Hippocampal formation (tissue), 2 donors: ENCODE measurements around the gene EPS8.
"Not testable (repeated sequence)": the region's sequence is repeated elsewhere in the genome, so short reads cannot be mapped to it uniquely, and the experiment has no call there.

Experiments
- DNase-seq, 2 donors: peaks; one replicate each; lab custom pipeline; 2025; lab: John Stamatoyannopoulos, UW

Gene EPS8

DNA sequence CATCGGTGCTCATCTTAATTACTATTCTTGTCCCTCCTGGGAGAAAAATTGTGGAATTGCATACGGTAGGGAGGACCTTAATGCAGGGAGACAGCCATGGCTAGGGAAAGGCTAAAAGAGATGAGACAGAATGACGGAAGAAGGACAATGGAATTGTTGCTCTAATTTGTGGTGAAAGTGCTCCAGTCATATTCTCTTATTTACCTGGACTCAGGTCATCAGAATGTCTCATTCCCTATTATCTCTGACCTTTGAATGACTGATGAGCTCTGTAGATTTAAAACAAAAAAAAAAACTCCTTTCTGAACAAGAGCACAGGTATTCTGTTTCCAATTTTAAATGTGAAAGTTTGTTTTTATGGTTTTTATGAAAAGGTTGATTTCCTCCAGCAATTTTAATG is 8.6 kb upstream of the EPS8 start:
- no peak for DNase-seq

- DNase-seq: no peak
Measured at GRCh38 chr12:15796493-15797141, 7.4 kb upstream of the EPS8 start.

- DNase-seq: no peak
Measured at GRCh38 chr12:15794836-15795235, 5.6 kb upstream of the EPS8 start.

DNA sequence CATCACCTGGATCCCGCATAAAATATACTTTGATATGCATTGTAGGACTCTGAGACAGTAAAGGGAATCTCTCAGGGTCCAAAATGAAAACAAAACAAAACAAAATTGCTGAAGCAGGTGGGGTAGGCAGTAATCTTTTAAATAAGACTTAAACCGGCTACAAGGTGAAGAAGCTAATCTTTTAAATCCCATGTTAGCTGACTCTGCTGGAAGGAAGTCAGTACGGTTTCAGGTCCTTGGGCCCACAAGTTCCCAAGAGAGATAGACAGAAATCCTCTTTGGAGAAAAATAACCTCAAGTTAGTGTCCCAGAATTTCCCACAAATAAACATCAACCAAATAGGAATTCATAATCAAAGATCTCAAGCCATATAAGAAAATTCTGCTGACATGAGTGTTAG is 5.0 kb upstream of the EPS8 start:
- DNase-seq: no peak

GRCh38 chr12:15788233-15789219 is 662 bp downstream of the EPS8 start:
- peak; percentile 39 to 69 for DNase-seq

DNA sequence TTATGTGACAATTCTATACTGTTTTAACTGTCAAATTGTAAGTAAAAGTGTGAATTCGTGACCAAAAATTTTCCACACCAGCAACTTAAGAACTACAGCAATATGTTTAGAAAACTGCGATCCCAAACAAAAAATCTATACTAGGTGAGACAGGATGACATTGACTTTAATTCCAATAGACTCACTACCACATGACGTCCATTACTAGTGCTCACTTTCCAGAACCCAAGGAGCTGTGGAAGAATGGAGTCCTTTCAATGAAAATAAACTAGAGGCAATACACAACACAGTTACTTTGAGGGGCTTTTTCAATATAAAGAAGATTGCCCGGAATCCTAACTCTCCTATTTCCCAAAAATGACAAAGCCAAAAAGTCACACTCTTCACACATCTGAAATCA is 1.4 kb downstream of the EPS8 start:
- DNase-seq: no peak

- no peak for DNase-seq
Measured at GRCh38 chr12:15786772-15787171, 2.4 kb downstream of the EPS8 start.

- DNase-seq: no peak
Measured at GRCh38 chr12:15783288-15783687, 5.9 kb downstream of the EPS8 start.

- DNase-seq: no peak
Measured at GRCh38 chr12:15782667-15783066, 6.5 kb downstream of the EPS8 start.

DNA sequence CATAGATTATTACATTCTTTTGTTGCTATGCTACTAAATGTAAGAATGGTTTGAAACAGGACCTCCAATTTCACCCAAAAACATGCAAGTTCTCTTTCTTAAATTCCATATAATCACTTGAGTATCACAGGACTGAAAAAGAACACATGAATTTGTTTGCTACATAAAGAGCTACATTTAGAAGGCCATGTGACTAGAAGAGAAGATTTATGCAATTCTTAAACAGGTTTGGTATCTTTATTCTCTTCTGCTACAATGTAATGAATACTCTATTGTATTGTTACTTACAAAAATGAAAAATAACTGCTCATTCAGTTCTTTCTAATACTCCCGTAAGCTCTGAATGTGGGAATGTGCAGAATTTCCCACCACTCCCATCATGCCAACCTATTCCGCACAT is 9.3 kb downstream of the EPS8 start:
- no peak for DNase-seq

GRCh38 chr12:15778126-15778525 is 11.1 kb downstream of the EPS8 start:
- no peak for DNase-seq

- DNase-seq: no peak
Measured at GRCh38 chr12:15777355-15778012, 11.7 kb downstream of the EPS8 start.

DNA sequence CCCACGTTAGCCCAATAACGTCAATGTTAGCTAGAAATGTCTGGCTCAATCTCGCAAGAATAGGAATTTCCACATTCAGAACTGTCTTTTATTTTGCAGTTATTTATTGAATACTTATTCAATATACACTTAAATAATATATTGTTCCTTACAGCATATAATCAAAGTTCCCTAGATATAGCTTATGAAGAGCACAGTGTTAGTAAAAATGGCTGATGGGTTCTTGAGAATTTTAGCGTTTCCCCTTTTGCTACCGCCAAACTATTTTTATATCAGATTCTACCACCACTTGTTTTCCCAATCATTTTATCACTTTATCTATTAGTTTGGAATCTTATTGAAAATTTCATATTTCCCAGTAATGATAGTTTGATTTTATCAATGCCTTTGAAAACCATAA is 12.7 kb downstream of the EPS8 start:
- no peak for DNase-seq

DNA sequence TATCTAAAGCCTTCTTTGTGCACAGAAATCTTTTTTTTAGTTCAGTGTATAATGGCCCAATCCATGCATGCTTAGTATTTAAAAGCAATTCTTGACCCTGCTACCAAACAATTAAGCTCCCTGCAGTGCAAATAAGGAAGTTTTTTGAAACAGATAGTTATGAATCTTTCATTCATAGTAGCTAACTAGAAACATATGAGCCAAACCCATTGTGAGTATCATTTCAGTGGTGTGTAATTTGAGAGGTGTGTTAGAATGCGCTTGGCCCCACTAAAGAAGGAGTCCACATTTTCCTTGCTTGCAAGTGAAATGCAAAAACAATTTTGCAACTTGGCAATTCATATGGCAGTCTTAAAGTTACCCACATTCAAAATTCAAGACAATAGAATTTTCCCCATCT is 14.4 kb downstream of the EPS8 start:
- no peak for DNase-seq

- peak in 1 of 2 donors; percentile 62 for DNase-seq
Measured at GRCh38 chr12:15772405-15773018, 16.7 kb downstream of the EPS8 start.

DNA sequence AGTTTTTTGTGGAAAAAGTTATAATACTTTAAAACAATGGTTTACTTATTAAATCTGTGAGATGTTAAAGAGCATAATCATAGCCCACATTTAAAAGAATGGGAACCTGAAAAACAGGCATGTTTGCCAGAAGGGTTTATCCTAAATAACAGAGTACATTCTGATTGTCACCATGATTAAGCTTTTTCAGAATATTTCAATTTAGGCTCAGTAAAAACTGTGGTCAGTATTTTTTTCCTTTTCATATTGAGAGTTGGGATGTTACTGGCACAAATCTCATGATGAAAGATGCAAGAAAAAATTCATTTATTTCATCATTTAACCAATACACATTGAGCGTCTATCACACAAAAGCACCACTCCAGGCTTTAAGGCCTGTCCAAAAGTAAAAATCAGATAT is 18.6 kb downstream of the EPS8 start:
- DNase-seq: no peak

DNA sequence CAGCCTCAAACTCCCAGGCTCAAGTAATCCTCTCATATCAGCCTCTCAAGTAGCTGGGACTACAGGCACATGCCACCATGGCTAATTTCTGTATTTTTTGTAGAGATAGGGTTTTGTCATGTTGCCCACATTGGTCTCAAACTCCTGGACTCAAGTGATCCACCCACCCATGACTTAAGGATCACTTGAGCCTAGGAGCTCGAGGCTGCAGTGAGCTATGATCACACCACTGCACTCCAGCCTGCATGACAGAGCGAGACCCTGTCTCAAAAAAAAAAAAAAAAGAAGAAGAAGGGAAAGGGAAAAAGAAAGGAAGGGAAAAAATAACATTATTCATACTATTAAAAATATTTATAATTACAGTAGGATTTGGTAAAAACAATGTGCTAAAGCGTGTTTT is 19.2 kb downstream of the EPS8 start:
- no peak for DNase-seq

DNA sequence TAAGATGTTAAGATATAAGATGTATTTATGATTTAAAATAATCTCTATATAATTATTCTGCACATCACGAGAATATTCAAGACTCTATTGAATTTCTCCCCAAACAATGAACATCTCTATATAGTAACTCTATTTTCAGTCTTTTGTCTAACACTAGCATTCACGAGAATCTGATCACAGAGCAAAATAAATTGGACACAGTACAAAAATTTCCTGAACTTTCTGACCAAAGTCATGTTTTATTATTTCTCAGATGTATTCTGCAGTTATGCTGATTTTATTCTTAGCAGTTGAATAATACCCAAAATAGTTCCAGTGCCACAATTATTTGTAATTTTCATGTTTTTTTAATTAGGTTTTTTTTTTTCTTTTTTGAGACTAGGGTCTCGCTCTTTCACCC is 19.6 kb downstream of the EPS8 start:
- DNase-seq: no peak

DNA sequence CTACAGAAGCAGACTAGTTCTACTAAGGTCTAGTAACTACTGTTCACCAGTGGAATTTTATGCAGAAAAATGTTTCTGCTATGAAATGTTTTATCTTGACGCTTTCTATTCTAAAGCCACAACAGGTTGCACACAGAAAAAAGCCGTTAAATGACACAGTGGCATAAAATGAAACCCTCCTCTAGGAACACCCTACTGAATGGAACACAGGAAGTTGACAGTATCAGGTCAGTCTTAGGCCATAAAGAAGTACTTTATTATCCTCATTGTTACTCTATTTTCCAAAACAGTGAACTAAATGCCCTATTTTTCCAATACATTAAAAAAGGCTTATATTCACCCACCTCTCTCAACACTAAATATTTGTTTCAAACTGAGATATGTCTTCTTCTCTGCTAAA is 21.9 kb downstream of the EPS8 start:
- DNase-seq: no peak

- DNase-seq: no peak
Measured at GRCh38 chr12:15763328-15763727, 25.9 kb downstream of the EPS8 start.

DNA sequence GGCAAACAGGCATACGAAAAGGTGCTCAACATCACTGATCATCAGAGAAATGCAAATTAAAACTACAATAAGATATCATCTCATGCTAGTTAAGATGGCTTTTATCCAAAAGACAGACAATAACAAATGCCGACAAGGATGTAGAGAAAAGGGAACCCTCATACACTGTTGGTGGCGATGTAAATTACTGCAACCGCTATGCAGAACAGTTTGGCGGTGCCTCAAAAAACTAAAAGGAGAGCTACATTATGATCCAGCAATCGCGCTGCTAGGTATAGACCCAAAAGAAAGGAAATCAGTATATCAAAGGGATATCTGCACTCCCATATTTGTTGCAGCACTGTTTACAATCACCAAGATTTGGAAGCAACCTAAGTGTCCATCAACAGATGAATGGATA is 27.0 kb downstream of the EPS8 start:
- DNase-seq: not testable (repeated sequence)

GRCh38 chr12:15757553-15758255 is 31.5 kb downstream of the EPS8 start:
- no peak for DNase-seq
